ENCODE results near the gene ARHGAP31.
"Not testable (repeated sequence)": the region's sequence is repeated elsewhere in the genome, so short reads cannot be mapped to it uniquely, and the experiment has no call there.

Gene ARHGAP31

DNA sequence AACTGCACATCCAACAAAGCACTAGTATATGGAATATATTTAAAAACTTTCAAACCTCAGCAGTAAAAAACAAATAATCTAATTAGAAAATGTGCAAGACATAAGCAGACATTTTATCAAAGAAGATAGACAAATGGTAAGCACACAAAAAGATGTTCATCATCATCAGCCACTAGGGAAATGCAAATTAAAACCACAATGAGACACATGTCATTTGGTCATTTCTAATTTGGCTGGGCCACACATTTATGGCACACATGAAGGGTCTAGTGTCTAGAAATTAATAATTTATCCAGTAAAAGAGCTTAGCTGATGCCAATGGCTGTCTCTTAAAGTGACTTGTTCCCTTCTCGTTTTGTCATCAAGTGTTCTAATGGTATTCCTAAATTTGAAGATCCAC is 45.8 kb downstream of the ARHGAP31 start:
- H3K9me3 ChIP-seq (ENCODE audit: control insufficient read depth, insufficient read depth, low read length), result no peaks in the 10 kb centered on the region
- H3K36me3 ChIP-seq (ENCODE audit: insufficient read depth, low read length), result no peaks in the 10 kb centered on the region
- no peaks in the 10 kb centered on the region for H3K4me1 ChIP-seq (ENCODE audit: insufficient read depth, low read length)
- no peak overlapping the region for H3K9ac ChIP-seq (ENCODE audit: low read depth, low read length)

DNA sequence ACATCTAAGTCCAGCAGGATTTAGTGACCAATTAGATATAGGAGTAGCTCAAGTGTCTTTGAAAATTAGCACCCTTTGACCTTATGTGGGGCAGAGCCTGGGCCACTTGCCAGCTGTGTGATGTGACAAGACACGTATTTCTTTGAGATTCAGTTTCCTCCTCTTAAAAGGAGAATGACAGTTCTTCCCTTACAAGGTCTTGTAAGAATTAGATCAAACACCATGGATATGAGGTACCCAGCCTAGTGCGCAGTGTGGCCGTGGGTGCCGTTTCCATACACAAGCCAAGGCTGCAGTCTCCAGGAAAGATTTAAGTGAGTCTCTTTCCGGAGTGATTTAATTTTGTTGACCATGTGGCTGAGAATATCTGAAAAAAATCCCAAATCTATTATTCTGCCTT is 46.3 kb downstream of the ARHGAP31 start:
- no peaks in the 10 kb centered on the region for H3K9me3 ChIP-seq (ENCODE audit: control insufficient read depth, insufficient read depth, low read length)
- H3K9ac ChIP-seq (ENCODE audit: low read depth, low read length), result no peak overlapping the region
- H3K4me1 ChIP-seq (ENCODE audit: insufficient read depth, low read length), result no peaks in the 10 kb centered on the region
- H3K36me3 ChIP-seq (ENCODE audit: insufficient read depth, low read length), result no peaks in the 10 kb centered on the region

DNA sequence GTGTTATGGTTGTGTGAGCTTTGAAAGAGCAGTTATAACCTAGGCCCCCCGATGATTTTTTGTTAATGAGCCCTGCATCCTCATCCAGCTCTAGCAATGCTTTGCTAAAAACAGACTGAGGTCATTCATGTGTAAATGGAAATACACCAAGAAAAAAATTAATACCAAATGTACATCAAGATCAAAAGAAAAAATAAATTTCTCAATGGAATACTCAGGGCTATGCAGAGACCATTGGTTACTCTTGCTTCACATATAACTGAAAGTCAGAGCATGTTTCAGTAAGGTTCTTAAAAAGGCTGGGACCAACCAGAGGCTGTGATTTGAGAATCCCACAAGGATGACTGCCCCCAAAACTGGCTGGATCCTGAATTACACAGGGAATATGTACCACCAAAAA is 48.0 kb downstream of the ARHGAP31 start:
- Histone ChIP-seq H3K4me1 (ENCODE audit: insufficient read depth, low read length) (no peaks in the 10 kb centered on the region; the same call in 1 of the 2 replicates), H3K36me3 (ENCODE audit: insufficient read depth, low read length) (no peaks in the 10 kb centered on the region), H3K9me3 (ENCODE audit: control insufficient read depth, insufficient read depth, low read length) (no peaks in the 10 kb centered on the region), H3K9ac (ENCODE audit: low read depth, low read length) (no peak overlapping the region)

DNA sequence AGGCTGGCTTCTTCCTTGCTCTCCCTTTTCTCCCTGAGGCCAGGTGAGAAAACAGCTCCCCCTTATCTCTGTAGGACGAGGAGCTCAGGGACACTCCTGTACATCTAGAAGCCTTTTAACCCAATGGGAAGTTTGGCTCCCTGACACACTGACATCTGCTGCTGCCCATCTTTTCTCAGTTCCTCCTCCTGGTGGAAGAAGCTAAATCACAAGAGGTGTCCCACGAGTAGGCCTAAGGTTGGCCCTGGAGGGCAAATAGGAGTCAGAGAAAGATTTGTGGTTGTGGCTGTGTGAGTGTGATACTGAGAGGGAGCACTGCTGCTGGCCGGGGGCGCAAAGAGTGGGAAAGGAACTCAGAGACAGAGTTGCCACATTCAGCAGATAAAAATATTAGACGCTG is 49.5 kb downstream of the ARHGAP31 start:
- H3K36me3 ChIP-seq (ENCODE audit: insufficient read depth, low read length), result no peaks in the 10 kb centered on the region
- H3K9me3 ChIP-seq (ENCODE audit: control insufficient read depth, insufficient read depth, low read length), result no peaks in the 10 kb centered on the region
- H3K9ac ChIP-seq (ENCODE audit: low read depth, low read length), result no peak overlapping the region
- peaks cover 6% of the 10 kb centered on the region for H3K4me1 ChIP-seq (ENCODE audit: insufficient read depth, low read length)

DNA sequence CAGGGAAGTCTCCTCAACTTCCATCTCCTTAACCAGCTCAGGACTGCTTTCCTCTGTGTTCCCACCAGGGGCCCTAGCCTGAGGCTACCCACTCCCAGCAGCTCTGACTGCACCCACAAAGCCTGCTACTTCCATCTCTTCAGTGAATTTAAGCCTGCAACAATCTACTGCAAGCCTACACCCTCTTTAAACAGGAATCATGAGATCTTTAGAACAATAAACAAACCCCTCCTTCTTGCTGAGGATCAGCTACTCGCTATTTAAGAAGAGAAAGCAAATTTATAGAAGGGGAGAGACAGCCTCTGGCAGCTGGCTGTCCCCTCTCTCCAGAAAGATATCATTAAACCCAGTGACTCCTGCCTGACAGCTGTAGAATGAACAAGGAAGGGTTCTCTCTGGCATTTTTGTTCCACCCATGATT is 51.9 kb downstream of the ARHGAP31 start:
- no peaks in the 10 kb centered on the region for H3K36me3 ChIP-seq (ENCODE audit: insufficient read depth, low read length)
- H3K9me3 ChIP-seq (ENCODE audit: control insufficient read depth, insufficient read depth, low read length), result no peaks in the 10 kb centered on the region
- H3K9ac ChIP-seq (ENCODE audit: low read depth, low read length), result no peak overlapping the region
- peaks cover 25% of the 10 kb centered on the region for H3K4me1 ChIP-seq (ENCODE audit: insufficient read depth, low read length)

DNA sequence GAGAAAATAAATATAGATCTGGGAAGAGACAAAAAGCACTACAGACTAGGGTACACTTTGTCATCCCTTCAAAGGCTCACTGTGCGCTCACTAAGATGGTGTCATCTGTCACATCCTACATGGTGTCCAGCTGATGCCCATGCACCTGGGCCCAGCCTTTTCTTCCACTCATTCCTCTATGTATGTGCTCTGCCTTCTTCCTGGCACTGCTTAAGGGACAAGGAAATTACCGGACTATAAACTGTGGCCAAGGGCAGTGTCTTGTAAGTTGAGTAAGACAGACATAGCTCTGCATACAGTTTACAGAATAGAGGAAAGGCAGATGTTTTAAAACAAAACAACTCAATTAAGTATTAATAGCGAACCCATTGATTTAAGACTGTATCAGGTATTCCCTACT is 52.9 kb downstream of the ARHGAP31 start:
- Histone ChIP-seq H3K9me3 (ENCODE audit: control insufficient read depth, insufficient read depth, low read length) (no peaks in the 10 kb centered on the region), H3K36me3 (ENCODE audit: insufficient read depth, low read length) (no peaks in the 10 kb centered on the region), H3K9ac (ENCODE audit: low read depth, low read length) (no peak overlapping the region), H3K4me1 (ENCODE audit: insufficient read depth, low read length) (peaks cover 33% of the 10 kb centered on the region)

DNA sequence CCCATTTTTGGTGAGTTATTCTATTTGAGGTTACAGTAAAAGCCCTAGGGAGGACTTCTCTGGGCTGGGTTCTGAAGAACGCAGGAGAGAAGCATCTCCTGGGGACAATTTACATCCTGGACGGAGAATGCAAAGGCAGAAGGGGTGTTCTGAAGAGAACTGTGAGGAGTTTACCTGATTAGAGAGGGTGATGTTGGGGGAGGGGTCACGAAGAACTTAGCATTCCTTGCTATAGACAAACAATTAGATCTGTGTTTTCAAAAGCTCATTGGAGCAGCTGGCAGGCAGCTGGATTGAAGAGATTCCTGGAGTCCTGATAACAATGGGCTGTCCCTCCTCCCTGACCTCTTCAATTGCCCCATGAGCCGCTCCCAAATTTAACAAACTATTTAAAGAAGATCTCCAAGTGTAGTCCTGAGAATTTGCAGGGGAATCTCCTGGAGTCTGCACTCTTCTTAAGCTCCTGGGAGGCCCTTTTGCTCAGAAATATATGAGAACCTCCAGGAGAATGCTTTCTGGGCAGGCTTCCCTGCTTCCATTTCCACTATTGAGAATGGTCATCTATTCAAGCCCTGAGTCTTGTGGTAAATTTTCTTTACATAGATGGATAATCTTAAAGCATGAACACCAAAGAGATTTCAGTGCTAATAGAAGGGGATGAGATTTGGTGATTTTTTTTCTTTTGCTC is 55.3 kb downstream of the ARHGAP31 start:
- peaks cover 46% of the 10 kb centered on the region for H3K4me1 ChIP-seq (ENCODE audit: insufficient read depth, low read length)
- H3K36me3 ChIP-seq (ENCODE audit: insufficient read depth, low read length), result no peaks in the 10 kb centered on the region
- peak overlapping the region; percentile 35 for H3K9ac ChIP-seq (ENCODE audit: low read depth, low read length)
- H3K9me3 ChIP-seq (ENCODE audit: control insufficient read depth, insufficient read depth, low read length), result no peaks in the 10 kb centered on the region

DNA sequence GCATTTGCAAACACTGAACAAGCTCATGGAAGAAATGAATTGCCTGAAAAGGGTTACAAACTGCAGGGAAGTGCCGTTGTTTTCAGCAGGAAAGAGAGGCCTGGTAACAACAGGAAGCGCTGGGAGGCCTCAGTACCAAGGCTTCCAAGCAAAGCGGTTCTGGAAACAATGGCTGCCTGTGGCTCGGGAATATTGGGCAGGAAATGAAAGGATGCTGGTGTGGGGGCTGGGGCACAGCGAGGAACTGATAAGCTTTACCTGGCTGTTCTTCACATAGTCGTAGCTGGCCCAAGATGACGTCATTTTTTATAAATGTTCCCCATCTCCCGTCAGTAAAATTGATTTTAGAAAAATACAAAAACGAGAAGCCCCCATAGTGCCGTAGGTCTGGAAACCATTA is 55.9 kb downstream of the ARHGAP31 start:
- H3K4me1 ChIP-seq (ENCODE audit: insufficient read depth, low read length), result peaks cover 46% of the 10 kb centered on the region

DNA sequence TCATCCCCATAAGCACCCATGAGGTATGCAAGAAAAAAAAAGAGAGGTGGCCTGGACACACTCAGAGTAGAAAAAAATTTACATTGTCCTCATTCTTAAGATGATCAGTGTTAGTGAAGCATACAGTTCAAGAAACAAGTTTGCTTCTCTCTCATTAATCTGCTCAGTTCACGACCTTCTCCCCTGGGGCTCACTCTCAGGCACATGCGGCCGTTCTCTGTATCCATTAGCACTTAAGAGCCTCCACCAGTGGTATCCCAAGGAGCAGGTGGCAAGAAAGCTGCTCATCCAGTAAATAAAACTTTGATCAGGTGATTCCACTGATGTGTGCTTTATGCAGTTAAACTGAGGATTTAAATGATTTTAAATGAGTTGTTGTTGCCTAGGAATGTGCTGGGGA is 57.4 kb downstream of the ARHGAP31 start:
- Histone ChIP-seq H3K9ac (ENCODE audit: low read depth, low read length) (no peak overlapping the region), H3K9me3 (ENCODE audit: control insufficient read depth, insufficient read depth, low read length) (no peaks in the 10 kb centered on the region), H3K36me3 (ENCODE audit: insufficient read depth, low read length) (no peaks in the 10 kb centered on the region), H3K4me1 (ENCODE audit: insufficient read depth, low read length) (peaks cover 46% of the 10 kb centered on the region)

More for the DNA sequence above, 55.9 kb downstream of the ARHGAP31 start:
- Histone ChIP-seq H3K36me3 (ENCODE audit: insufficient read depth, low read length) (no peaks in the 10 kb centered on the region), H3K9ac (ENCODE audit: low read depth, low read length) (peak overlapping the region; percentile 35), H3K9me3 (ENCODE audit: control insufficient read depth, insufficient read depth, low read length) (no peaks in the 10 kb centered on the region)

DNA sequence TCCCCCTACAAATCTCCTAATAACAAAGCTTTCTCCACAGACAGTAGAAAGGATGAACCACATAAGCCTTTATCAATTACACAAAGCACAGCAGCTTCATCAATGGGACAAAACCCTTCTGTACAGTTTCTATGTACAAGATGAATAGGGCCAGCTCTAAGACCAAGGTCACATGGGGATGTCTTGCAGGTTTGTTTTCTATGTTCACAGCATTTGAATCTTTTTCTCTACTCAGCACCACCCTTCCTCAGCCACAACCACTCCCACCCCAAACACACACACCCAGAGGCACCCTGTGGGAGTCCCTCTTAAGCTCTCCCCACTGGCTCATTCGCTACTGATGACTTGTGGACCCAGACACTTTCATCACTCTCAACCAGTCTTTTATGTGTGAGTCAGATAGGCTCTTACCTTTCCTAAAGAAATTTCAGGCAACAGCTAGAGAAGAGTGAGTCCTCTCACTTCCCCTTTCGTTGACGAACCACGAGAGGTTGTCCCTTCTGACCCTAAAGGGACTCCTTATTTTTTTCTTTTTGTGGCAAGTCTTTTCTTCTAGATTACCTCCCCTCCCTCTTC is 57.9 kb downstream of the ARHGAP31 start:
- no peak overlapping the region for H3K9ac ChIP-seq (ENCODE audit: low read depth, low read length)
- no peaks in the 10 kb centered on the region for H3K9me3 ChIP-seq (ENCODE audit: control insufficient read depth, insufficient read depth, low read length)
- peaks cover 49% of the 10 kb centered on the region for H3K4me1 ChIP-seq (ENCODE audit: insufficient read depth, low read length)
- H3K36me3 ChIP-seq (ENCODE audit: insufficient read depth, low read length), result no peaks in the 10 kb centered on the region

DNA sequence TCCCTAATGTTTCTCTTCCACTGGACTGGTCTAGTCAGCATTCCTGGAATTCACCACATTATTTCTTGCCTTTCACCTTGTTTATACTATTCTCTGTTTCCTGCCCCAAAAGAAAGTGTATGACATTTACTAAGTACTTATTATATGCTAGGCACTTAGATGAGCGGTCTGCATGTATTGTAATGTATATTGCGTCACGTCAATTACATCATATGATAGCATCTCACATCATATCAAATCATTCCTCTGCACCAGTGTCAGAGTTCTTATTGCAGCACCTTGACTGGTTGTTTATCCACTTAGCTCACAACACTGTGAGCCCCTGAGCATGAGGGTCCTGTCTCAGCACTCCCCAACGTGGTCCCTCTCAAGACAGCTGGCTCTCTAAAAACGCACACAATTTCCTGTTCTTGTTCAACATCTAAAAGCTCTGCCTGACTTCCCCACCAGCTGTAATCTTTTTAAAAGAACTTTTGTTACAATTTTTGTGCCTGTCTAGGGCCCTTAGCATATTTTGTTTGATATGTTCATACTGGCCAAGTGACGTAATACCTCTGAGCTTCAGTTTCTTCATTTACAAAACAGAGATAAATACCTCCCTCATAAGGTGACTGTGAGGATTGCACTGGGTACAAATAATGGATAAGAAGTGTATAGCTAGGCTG is 58.8 kb downstream of the ARHGAP31 start:
- peaks cover 53% of the 10 kb centered on the region for H3K4me1 ChIP-seq (ENCODE audit: insufficient read depth, low read length)

DNA sequence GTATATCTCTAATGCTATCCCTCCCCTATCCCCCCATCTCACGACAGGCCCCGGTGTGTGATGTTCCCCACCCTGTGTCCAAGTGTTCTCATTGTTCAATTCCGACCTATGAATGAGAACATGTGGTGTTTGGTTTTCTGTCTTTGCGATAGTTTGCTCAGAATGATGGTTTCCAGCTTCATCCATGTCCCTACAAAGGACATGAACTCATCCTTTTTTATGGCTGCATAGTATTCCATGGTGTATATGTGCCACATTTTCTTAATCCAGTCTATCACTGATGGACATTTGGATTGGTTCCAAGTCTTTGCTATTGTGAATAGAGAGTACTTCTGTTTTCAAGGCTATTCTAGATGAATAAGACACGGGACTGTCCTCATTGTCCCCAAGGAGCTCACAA is 61.4 kb downstream of the ARHGAP31 start:
- not testable (repeated sequence) for H3K36me3 ChIP-seq (ENCODE audit: insufficient read depth, low read length)

More for the DNA sequence above, 58.8 kb downstream of the ARHGAP31 start:
- Histone ChIP-seq H3K36me3 (ENCODE audit: insufficient read depth, low read length) (no peaks in the 10 kb centered on the region), H3K9ac (ENCODE audit: low read depth, low read length) (no peak overlapping the region), H3K9me3 (ENCODE audit: control insufficient read depth, insufficient read depth, low read length) (no peaks in the 10 kb centered on the region)

DNA sequence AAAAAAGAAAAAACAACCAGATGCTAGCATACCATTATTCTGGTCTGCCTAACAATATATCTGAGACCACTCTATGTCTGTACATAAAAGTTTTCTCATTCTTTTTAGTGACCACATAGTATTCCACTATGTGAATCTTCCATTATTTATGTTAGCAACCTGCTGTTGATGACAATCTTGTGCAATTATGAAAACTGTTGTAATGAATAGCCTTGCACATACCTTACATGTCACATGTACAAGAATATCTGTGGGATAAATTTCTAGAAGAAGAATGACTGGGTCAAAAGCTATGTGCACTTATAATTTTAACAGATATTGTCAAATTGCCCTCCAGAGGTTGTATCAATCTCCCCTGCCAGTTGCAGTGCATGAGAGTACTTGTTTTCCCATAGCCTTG is 62.5 kb downstream of the ARHGAP31 start:
- Histone ChIP-seq H3K9ac (ENCODE audit: low read depth, low read length) (no peak overlapping the region), H3K4me1 (ENCODE audit: insufficient read depth, low read length) (peaks cover 42% of the 10 kb centered on the region), H3K9me3 (ENCODE audit: control insufficient read depth, insufficient read depth, low read length) (no peaks in the 10 kb centered on the region), H3K36me3 (ENCODE audit: insufficient read depth, low read length) (no peaks in the 10 kb centered on the region)

More for the DNA sequence above, 61.4 kb downstream of the ARHGAP31 start:
- not testable (repeated sequence) for H3K9ac ChIP-seq (ENCODE audit: low read depth, low read length); H3K9me3 ChIP-seq (ENCODE audit: control insufficient read depth, insufficient read depth, low read length)
- peaks cover 46% of the 10 kb centered on the region for H3K4me1 ChIP-seq (ENCODE audit: insufficient read depth, low read length)

DNA sequence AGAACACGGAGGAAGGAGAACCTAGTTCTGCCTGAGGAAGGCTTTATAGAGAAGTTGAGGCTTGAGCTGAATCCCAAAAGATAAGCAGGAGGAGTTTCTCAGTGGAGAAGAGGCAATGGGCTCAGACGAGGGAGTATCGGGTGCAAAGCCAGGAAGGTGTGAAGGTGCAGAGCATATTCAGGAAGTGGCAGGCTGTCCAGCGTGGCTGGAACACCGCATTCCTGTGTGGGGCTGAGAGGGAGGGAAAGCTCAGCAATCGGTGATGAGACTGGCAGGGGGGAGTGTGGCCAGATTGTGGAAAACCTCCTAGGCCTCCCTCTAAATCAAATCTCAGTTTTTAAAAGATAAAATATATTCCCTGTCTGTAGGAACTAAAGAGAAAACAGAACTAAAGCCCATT is 63.0 kb downstream of the ARHGAP31 start:
- Histone ChIP-seq H3K9ac (ENCODE audit: low read depth, low read length) (no peak overlapping the region), H3K4me1 (ENCODE audit: insufficient read depth, low read length) (peaks cover 37% of the 10 kb centered on the region), H3K36me3 (ENCODE audit: insufficient read depth, low read length) (no peaks in the 10 kb centered on the region), H3K9me3 (ENCODE audit: control insufficient read depth, insufficient read depth, low read length) (no peaks in the 10 kb centered on the region)

All from ES-I3 (cell line).